ENCODE data around the gene PADI3. TPM values are rescaled to one million over a fixed set of nuclear protein-coding genes. Genes with fewer than 3 reads are reported as not detected.
A peak's percentile ranks its signal among the peaks of the same experiment; 100 is the strongest.

PADI3 gene
- total RNA-seq, 1 donor from 2014 or later: not detected

DNA sequence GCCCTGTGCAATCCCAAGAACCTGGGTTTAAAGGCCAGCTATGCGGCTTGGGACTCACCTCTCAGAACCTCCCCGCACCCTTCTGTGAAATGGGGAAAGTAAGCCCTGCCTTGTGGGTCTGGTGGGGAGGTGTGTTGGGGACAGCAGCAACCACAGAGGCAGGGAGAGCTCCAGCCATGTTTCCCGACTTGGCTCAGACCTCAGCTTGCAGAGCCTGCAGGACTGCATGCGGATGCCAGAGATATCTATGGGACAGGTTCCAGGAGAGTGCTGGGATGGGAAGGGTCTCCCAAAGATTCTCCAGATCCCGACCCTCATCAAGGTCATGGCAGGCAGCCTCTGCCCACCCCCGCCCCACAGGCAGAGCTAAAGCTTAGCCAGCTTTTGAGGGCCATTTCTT, 23.8 kb upstream of the PADI3 start:
- Mint-ChIP-seq H3K27ac (ENCODE audit: unreplicated experiment) (no peak overlapping the region), H3K9me3 (ENCODE audit: unreplicated experiment) (no peaks in the 10 kb centered on the region), H3K36me3 (ENCODE audit: low read depth, unreplicated experiment) (no peaks in the 10 kb centered on the region), H3K27me3 (ENCODE audit: unreplicated experiment) (peaks cover 4% of the 10 kb centered on the region), H3K4me3 (ENCODE audit: unreplicated experiment) (no peak overlapping the region), H3K4me1 (ENCODE audit: unreplicated experiment) (no peaks in the 10 kb centered on the region)
- DNase-seq (ENCODE audit: low spot score): no peak
- TF ChIP-seq, protein P1, sequence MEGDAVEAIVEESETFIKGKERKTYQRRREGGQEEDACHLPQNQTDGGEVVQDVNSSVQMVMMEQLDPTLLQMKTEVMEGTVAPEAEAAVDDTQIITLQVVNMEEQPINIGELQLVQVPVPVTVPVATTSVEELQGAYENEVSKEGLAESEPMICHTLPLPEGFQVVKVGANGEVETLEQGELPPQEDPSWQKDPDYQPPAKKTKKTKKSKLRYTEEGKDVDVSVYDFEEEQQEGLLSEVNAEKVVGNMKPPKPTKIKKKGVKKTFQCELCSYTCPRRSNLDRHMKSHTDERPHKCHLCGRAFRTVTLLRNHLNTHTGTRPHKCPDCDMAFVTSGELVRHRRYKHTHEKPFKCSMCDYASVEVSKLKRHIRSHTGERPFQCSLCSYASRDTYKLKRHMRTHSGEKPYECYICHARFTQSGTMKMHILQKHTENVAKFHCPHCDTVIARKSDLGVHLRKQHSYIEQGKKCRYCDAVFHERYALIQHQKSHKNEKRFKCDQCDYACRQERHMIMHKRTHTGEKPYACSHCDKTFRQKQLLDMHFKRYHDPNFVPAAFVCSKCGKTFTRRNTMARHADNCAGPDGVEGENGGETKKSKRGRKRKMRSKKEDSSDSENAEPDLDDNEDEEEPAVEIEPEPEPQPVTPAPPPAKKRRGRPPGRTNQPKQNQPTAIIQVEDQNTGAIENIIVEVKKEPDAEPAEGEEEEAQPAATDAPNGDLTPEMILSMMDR (IDR thresholded peaks at IDR 0.05; ENCODE audit: unreplicated experiment): no peak

DNA sequence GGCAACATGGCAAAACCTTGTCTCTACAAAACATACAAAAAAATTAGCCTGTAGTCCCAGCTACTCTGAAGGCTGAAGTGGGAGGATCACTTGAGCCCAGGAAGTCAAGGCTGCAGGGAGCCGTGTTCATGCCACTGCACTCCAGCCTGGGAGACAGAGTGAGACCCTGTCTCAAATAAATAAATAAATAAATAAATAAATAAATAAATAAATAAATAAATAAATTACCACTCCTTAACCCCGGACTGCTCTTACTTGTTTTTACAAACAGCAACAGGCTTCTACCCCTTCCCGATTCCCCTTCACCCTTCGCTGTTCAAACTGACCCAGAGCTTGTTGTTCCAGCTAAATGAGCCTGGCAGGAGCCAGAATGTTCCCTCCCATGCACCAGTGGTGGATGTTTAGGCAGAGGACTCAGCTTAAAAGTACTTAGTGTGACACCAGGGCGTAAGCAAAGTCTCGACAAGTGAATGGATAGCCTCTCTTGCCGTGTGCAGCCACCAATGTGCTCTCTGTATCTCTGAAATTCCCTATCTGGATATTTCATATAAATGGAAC, 21.5 kb upstream of the PADI3 start:
- Mint-ChIP-seq H3K9me3 (ENCODE audit: unreplicated experiment) (no peaks in the 10 kb centered on the region), H3K27ac (ENCODE audit: unreplicated experiment) (peak overlapping the region; percentile 81), H3K4me1 (ENCODE audit: unreplicated experiment) (no peaks in the 10 kb centered on the region), H3K27me3 (ENCODE audit: unreplicated experiment) (peaks cover under 1% of the 10 kb centered on the region), H3K36me3 (ENCODE audit: low read depth, unreplicated experiment) (no peaks in the 10 kb centered on the region), H3K4me3 (ENCODE audit: unreplicated experiment) (no peak overlapping the region)
- TF ChIP-seq, protein P1 (IDR thresholded peaks at IDR 0.05; ENCODE audit: unreplicated experiment): no peak
- DNase-seq (ENCODE audit: low spot score): no peak

DNA sequence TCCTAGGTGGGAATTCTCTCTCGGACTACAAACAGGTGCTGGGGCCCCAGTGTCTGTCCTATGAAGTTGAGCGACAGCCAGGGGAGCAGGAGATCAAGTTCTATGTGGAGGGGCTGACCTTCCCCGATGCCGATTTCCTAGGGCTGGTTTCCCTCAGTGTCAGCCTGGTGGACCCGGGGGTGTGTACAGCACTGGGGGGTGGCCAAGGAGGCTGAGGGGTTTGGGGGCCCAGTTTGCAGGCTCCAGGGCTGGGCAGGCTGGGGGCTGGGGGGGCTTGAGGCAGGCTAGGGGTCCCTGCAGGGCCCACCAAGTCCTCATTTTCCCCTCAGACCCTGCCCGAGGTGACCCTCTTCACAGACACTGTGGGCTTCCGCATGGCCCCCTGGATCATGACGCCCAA, 20.3 kb upstream of the PADI3 start:
- DNase-seq (ENCODE audit: low spot score): no peak
- Mint-ChIP-seq H3K36me3 (ENCODE audit: low read depth, unreplicated experiment) (no peaks in the 10 kb centered on the region), H3K4me1 (ENCODE audit: unreplicated experiment) (no peaks in the 10 kb centered on the region), H3K27me3 (ENCODE audit: unreplicated experiment) (no peaks in the 10 kb centered on the region), H3K27ac (ENCODE audit: unreplicated experiment) (no peak overlapping the region), H3K9me3 (ENCODE audit: unreplicated experiment) (no peaks in the 10 kb centered on the region), H3K4me3 (ENCODE audit: unreplicated experiment) (no peak overlapping the region)
- TF ChIP-seq, protein P1 (IDR thresholded peaks at IDR 0.05; ENCODE audit: unreplicated experiment): no peak

DNA sequence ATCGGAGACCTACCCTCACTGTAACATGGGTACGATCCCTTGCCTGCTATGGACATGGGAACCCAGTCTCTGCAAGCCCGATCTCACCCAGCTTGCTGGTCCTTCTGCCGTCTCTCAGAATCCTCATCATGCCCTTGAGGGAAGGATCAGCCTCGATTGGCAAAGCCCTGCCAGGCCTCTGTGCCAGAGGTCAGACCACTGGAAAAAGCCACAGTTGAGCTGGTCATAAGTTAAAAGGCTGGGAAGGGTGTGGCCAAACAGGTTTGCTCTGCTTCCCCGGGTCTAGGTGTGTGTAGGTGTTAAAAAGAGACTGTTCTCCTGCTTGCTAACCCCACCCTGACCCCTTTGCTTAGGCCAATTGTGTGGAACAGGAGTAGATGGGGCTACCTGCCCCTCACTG, 19.5 kb upstream of the PADI3 start:
- H3K36me3 Mint-ChIP-seq (ENCODE audit: low read depth, unreplicated experiment): no peaks in the 10 kb centered on the region
- TF ChIP-seq, protein P1 (IDR thresholded peaks at IDR 0.05; ENCODE audit: unreplicated experiment): no peak
- H3K4me1 Mint-ChIP-seq (ENCODE audit: unreplicated experiment): no peaks in the 10 kb centered on the region
- no peaks in the 10 kb centered on the region for H3K27me3 Mint-ChIP-seq (ENCODE audit: unreplicated experiment)
- no peak overlapping the region for H3K4me3 Mint-ChIP-seq (ENCODE audit: unreplicated experiment)
- H3K9me3 Mint-ChIP-seq (ENCODE audit: unreplicated experiment): no peaks in the 10 kb centered on the region
- DNase-seq (ENCODE audit: low spot score): no peak
- no peak overlapping the region for H3K27ac Mint-ChIP-seq (ENCODE audit: unreplicated experiment)

DNA sequence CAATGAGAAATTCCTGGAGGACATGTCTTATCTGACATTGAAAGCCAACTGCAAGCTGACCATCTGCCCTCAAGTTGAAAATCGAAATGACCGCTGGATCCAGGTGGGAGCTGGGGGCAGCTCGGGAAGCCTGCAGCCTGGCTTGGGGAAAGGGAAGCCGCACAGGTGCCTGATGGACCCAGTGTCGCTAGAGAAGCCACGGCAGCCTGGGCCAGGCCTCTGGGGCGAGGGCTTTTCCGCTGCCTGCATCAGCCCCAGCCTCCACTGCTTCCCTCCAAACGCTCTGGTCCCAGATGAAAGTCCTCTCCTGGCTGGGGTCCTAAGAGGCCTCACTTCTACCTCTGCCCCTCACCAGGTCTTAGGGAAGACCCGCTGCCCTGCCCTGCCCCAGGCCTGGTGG, 18.8 kb upstream of the PADI3 start:
- Mint-ChIP-seq H3K4me1 (ENCODE audit: unreplicated experiment) (no peaks in the 10 kb centered on the region), H3K4me3 (ENCODE audit: unreplicated experiment) (no peak overlapping the region), H3K27me3 (ENCODE audit: unreplicated experiment) (no peaks in the 10 kb centered on the region), H3K27ac (ENCODE audit: unreplicated experiment) (no peak overlapping the region), H3K36me3 (ENCODE audit: low read depth, unreplicated experiment) (no peaks in the 10 kb centered on the region), H3K9me3 (ENCODE audit: unreplicated experiment) (no peaks in the 10 kb centered on the region)
- TF ChIP-seq, protein P1 (IDR thresholded peaks at IDR 0.05; ENCODE audit: unreplicated experiment): no peak
- DNase-seq (ENCODE audit: low spot score): no peak
